HepG2 (cell line): ENCODE data around the gene PDCD2L. TPM values are rescaled to one million over a fixed set of nuclear protein-coding genes. Genes with fewer than 3 reads are reported as not detected.

Source experiments
- AHR ChIP-seq: IDR thresholded peaks from 2 replicates; pipeline ENCODE4 v1.6.1; 2018; ENCODE audit warnings: missing genetic modification reagents, missing compliant biosample characterization
- ATM ChIP-seq: fragments of 450-650 bp; IDR thresholded peaks from 2 replicates; pipeline ENCODE4 v1.7.1; 2017; ENCODE audit warnings: mild to moderate bottlenecking, borderline replicate concordance
- CREB1 ChIP-seq, 2 experiments: fragments of 450-650 bp in 1 of 2; IDR thresholded peaks; 2 replicates each; pipeline ENCODE4 v1.6.1; 2016 to 2017; ENCODE audit warnings: control low read depth in 1 of 2, mild to moderate bottlenecking in 1 of 2, missing compliant biosample characterization in 1 of 2, missing genetic modification characterization in 1 of 2
- EED ChIP-seq: sonication (generic); formaldehyde crosslinking; IDR thresholded peaks from 2 replicates; pipeline ENCODE4 v1.5.0; 2020; ENCODE audit warnings: mild to moderate bottlenecking, missing genetic modification reagents
- EP300 ChIP-seq, 3 experiments: sonication (generic) in 1 of 3; formaldehyde crosslinking in 1 of 3; IDR thresholded peaks; 2 replicates each; pipeline versions ENCODE4 v1.5.1 to v1.6.1; 2011 to 2020; ENCODE audit warnings: low read depth in 2 of 3, low read length in 2 of 3, borderline replicate concordance in 1 of 3, improper control_type of control experiment in 1 of 3, mild to moderate bottlenecking in 1 of 3, missing genetic modification reagents in 1 of 3, moderate library complexity in 1 of 3
- FLYWCH1 ChIP-seq: sonication (generic); formaldehyde crosslinking; IDR thresholded peaks from 2 replicates; pipeline ENCODE4 v1.8.1; 2023; ENCODE audit warnings: mild to moderate bottlenecking, missing genetic modification reagents
- GTF3A ChIP-seq: sonication (generic); formaldehyde crosslinking; conservative IDR thresholded peaks from 2 replicates; pipeline ENCODE4 v1.4.0; 2020; ENCODE audit warnings: mild to moderate bottlenecking, missing genetic modification reagents
- HNRNPK ChIP-seq: fragments of 200-400 bp; formaldehyde crosslinking; IDR thresholded peaks from 2 replicates; pipeline ENCODE4 v1.6.1; 2018; ENCODE audit warnings: low read length, low read depth, moderate library complexity, mild to moderate bottlenecking; ENCODE audit not compliant: poor library complexity, severe bottlenecking
- IKZF5 ChIP-seq: IDR thresholded peaks from 2 replicates; pipeline ENCODE4 v1.6.1; 2018; ENCODE audit warnings: missing genetic modification reagents, mild to moderate bottlenecking, missing compliant biosample characterization
- KAT8 ChIP-seq: IDR thresholded peaks from 2 replicates; pipeline ENCODE4 v1.6.1; 2016; ENCODE audit warnings: missing genetic modification reagents, missing compliant biosample characterization
- KLF13 ChIP-seq: sonication (generic); formaldehyde crosslinking; IDR thresholded peaks from 2 replicates; pipeline ENCODE4 v1.4.0; 2020; ENCODE audit warnings: mild to moderate bottlenecking, missing genetic modification reagents
- MAFF ChIP-seq: IDR thresholded peaks from 2 replicates; pipeline ENCODE4 v1.6.1; 2011; ENCODE audit warnings: low read depth, low read length, improper control_type of control experiment
- MED1 ChIP-seq: sonication (generic); formaldehyde crosslinking; IDR thresholded peaks from 2 replicates; pipeline ENCODE4 v1.4.0; 2020; ENCODE audit warnings: missing genetic modification reagents
- PCBP1 ChIP-seq: fragments of 200-400 bp; formaldehyde crosslinking; IDR thresholded peaks from 2 replicates; pipeline ENCODE4 v1.6.1; 2017; ENCODE audit warnings: mild to moderate bottlenecking, low read depth, low read length, borderline replicate concordance
- PHF20 ChIP-seq: sonication (generic); formaldehyde crosslinking; IDR thresholded peaks from 2 replicates; pipeline ENCODE4 v1.5.0; 2020; ENCODE audit warnings: mild to moderate bottlenecking, missing genetic modification reagents
- TBL1XR1 ChIP-seq: fragments of 150-350 bp; IDR thresholded peaks from 2 replicates; pipeline ENCODE4 v1.6.1; 2014; ENCODE audit warnings: borderline replicate concordance, low read length; ENCODE audit not compliant: partially characterized antibody
- TFDP1 ChIP-seq: IDR thresholded peaks from 2 replicates; pipeline ENCODE4 v1.6.1; 2016; ENCODE audit warnings: missing compliant biosample characterization, missing genetic modification reagents, borderline replicate concordance
- ZFP36 ChIP-seq: fragments of 150-350 bp; IDR thresholded peaks from 2 replicates; pipeline ENCODE4 v1.6.1; 2018; ENCODE audit warnings: borderline replicate concordance, low read length, low read depth; ENCODE audit not compliant: partially characterized antibody
- ZFP82 ChIP-seq: sonication (generic); formaldehyde crosslinking; IDR thresholded peaks from 2 replicates; pipeline ENCODE4 v1.5.1; 2020; ENCODE audit warnings: mild to moderate bottlenecking, missing genetic modification reagents, borderline replicate concordance
- ZNF296 ChIP-seq: sonication (generic); formaldehyde crosslinking; conservative IDR thresholded peaks from 2 replicates; pipeline ENCODE4 v1.5.0; 2020; ENCODE audit warnings: mild to moderate bottlenecking, missing genetic modification reagents
- ZNF746 ChIP-seq: sonication (generic); formaldehyde crosslinking; IDR thresholded peaks from 2 replicates; pipeline ENCODE4 v1.8.0; 2022; ENCODE audit warnings: mild to moderate bottlenecking, missing genetic modification reagents
- polyA plus RNA-seq, 8 experiments: library from polyadenylated mRNA; depleted of rRNA in 3 of 8; stranded (reverse) in 7 of 8; unstranded in 1 of 8; fragments of >200 nt; fragmentation: Illumina TruSeq in 4 of 8; extraction: Trizol in 4 of 8; gene quantifications; 2 replicates each; pipeline versions ENCODE4 v1.2.1 to v1.2.3, GENCODE V29; 2011 to 2016; ENCODE audit warnings: low read depth in 4 of 8, missing spikeins in 1 of 8, mixed read lengths in 1 of 8; ENCODE audit not compliant: insufficient read depth in 1 of 8
- total RNA-seq, 5 experiments: library from RNA; depleted of rRNA; stranded (reverse); fragments of >200 nt; fragmentation: Illumina TruSeq; extraction: Trizol; gene quantifications; 2 replicates each; pipeline ENCODE4 v1.2.3, GENCODE V29; 2016; ENCODE audit warnings: low read depth in 1 of 5
- TF ChIP-seq, protein P1 (sequence below): sonication (generic); formaldehyde crosslinking; IDR thresholded peaks from 2 replicates; pipeline ENCODE4 v1.9.0; 2022; ENCODE audit warnings: missing genetic modification reagents, mild to moderate bottlenecking, borderline replicate concordance
- TF ChIP-seq, protein P2 (sequence below): conservative IDR thresholded peaks from 2 replicates; pipeline ENCODE4 v1.6.1; 2018; ENCODE audit warnings: missing genetic modification reagents

The PDCD2L gene
- total and polyA plus RNA-seq, 2 of the 13 experiments (the other 11 are each of a cell fraction or from before 2014, with no cell fraction given): 29.3 to 35.2 TPM

DNA sequence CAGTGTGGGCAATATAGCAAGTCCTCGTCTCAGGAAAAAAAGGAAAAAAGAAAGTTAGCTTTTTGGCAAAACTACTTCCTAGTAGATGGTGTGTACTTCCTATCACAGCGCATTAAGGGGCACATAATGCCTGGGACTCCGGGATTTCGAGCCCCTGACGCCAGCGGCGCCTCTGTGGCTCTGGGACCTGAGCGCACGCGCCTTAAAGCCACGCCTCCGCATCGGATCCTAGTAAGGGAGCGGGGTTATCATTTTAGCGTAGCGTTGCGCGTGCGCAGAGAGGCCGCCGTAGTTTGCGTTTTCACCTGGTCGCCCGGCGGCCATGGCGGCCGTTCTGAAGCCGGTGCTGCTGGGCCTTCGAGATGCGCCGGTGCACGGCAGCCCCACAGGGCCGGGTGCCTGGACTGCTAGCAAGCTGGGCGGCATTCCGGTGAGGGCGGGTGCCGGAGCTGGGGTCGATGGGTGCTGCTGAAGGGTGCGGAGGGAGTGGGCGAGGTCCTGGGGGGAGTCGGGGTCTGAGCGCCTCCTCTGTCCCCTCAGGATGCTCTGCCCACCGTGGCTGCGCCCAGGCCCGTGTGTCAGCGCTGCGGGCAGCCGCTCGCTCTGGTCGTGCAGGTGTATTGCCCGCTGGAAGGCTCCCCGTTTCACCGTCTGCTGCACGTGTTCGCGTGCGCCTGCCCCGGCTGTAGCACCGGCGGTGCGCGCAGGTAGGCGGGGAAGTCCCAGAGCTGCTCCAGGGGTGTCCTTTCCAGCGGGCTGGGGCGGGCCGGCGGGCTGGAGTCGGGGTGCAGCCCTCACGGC, at the start of gene PDCD2L (continued):
- TF ChIP-seq, protein P1, sequence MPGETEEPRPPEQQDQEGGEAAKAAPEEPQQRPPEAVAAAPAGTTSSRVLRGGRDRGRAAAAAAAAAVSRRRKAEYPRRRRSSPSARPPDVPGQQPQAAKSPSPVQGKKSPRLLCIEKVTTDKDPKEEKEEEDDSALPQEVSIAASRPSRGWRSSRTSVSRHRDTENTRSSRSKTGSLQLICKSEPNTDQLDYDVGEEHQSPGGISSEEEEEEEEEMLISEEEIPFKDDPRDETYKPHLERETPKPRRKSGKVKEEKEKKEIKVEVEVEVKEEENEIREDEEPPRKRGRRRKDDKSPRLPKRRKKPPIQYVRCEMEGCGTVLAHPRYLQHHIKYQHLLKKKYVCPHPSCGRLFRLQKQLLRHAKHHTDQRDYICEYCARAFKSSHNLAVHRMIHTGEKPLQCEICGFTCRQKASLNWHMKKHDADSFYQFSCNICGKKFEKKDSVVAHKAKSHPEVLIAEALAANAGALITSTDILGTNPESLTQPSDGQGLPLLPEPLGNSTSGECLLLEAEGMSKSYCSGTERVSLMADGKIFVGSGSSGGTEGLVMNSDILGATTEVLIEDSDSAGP (CRISPR knock-in tag): peak; percentile 90; the same call in 1 of the 2 replicates
- TF ChIP-seq ZFP82 (CRISPR knock-in tag) (0 out of 2 replicates have a peak, but pooled peaks have one; percentile 79), MED1 (CRISPR knock-in tag) (peak; percentile 73), MAFF (no peak), PCBP1 (0 out of 2 replicates have a peak, but pooled peaks have one; percentile 41), IKZF5 (CRISPR knock-in tag) (no peak; the same call in none of the 2 replicates), AHR (CRISPR knock-in tag) (peak; percentile 60; the same call in 1 of the 2 replicates), GTF3A (CRISPR knock-in tag) (no peak), TBL1XR1 (no peak), EP300 (IDR thresholded peaks at IDR 0.05; ENCODE audit: low read depth in 2 of 2, low read length in 2 of 2) (no peak), EP300 (CRISPR knock-in tag; IDR thresholded peaks at IDR 0.05; ENCODE audit: borderline replicate concordance) (no peak), KLF13 (CRISPR knock-in tag) (no peak), CREB1 (IDR thresholded peaks at IDR 0.05) (no peak), CREB1 (CRISPR knock-in tag; IDR thresholded peaks at IDR 0.05) (no peak), TFDP1 (CRISPR knock-in tag) (peak; percentile 82; the same call in 1 of the 2 replicates), ZNF296 (no peak), HNRNPK (peak; percentile 36), ATM (no peak), PHF20 (peak; percentile 64; the same call in 1 of the 2 replicates), ZNF746 (CRISPR knock-in tag) (no peak), EED (CRISPR knock-in tag) (peak; percentile 19; the same call in 1 of the 2 replicates), ZFP36 (no peak), KAT8 (CRISPR knock-in tag) (peak; percentile 82), FLYWCH1 (CRISPR knock-in tag) (no peak)
- TF ChIP-seq, protein P2, sequence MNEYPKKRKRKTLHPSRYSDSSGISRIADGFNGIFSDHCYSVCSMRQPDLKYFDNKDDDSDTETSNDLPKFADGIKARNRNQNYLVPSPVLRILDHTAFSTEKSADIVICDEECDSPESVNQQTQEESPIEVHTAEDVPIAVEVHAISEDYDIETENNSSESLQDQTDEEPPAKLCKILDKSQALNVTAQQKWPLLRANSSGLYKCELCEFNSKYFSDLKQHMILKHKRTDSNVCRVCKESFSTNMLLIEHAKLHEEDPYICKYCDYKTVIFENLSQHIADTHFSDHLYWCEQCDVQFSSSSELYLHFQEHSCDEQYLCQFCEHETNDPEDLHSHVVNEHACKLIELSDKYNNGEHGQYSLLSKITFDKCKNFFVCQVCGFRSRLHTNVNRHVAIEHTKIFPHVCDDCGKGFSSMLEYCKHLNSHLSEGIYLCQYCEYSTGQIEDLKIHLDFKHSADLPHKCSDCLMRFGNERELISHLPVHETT (CRISPR knock-in tag): no peak
